HepG2 (cell line): ENCODE data around the gene DMKN. TPM values are rescaled to one million over a fixed set of nuclear protein-coding genes. Genes with fewer than 3 reads are reported as not detected.

Experiments used
- ATAC-seq: fragments of 200-7000 bp; cut with Tn5 transposase; 3 replicates; pipeline ENCODE4 v1.9.1; 2020; ENCODE audit warnings: mild to moderate bottlenecking, moderate library complexity
- BruUV-seq: library from RNA; stranded (reverse); fragments of 400-500 nt; replicated peaks from 2 replicates; lab custom pipeline; 2021; lab: Mats Ljungman, UMichigan
- CTCF ChIA-PET: fragments of 300-600 bp; formaldehyde crosslinking; extraction: SDS; loops from one replicate; lab custom pipeline; 2021; ENCODE audit warnings: low total read pairs, inconsistent platforms, low intra/inter-chr PET ratio; lab: Yijun Ruan, JAX
- POLR2A ChIA-PET: fragments of 350-600 bp; sonication (Branson Sonifier 250); formaldehyde crosslinking; loops from one replicate; lab custom pipeline; 2020; ENCODE audit warnings: antibody characterized with exemption, inconsistent platforms; lab: Yijun Ruan, JAX
- DNase-seq: peaks from one replicate; pipeline ENCODE4 v3.0.0-alpha.2; 2015; ENCODE audit warnings: low spot score
- FAIRE-seq: peaks from 3 replicates; lab custom pipeline; 2011; peaks lifted over from hg19 to GRCh38; lab: Jason Lieb, UNC
- H2AFZ ChIP-seq: one replicate; pipeline ENCODE4 v1.6.1; 2011; ENCODE audit warnings: low read length, inconsistent platforms
- H3K27ac ChIP-seq: fragments of 300-600 bp; 3 replicates; pipeline ENCODE4 v1.8.0; 2011; ENCODE audit warnings: mixed run types, mild to moderate bottlenecking, mixed read lengths, low read length, inconsistent platforms; ENCODE audit not compliant: insufficient read depth; ENCODE audit errors: extremely low read length
- H3K27me3 ChIP-seq, 2 experiments: fragments of 200-600 bp in 1 of 2; 2 replicates in 1 of 2; 3 replicates in 1 of 2; pipeline versions ENCODE4 v1.6.0 to v1.8.0; 2011; ENCODE audit warnings: low read length in 2 of 2, mild to moderate bottlenecking in 2 of 2, moderate library complexity in 2 of 2, inconsistent platforms in 1 of 2; ENCODE audit not compliant: insufficient read depth in 2 of 2, control insufficient read depth in 1 of 2
- H3K36me3 ChIP-seq, 2 experiments: fragments of 200-600 bp in 1 of 2; replicated peaks in 1 of 2; 2 replicates in 1 of 2; 3 replicates in 1 of 2; pipeline versions ENCODE4 v1.5.1 to v1.8.0; 2011; ENCODE audit warnings: low read length in 2 of 2, inconsistent platforms in 1 of 2; ENCODE audit not compliant: insufficient read depth in 2 of 2, control insufficient read depth in 1 of 2
- H3K4me1 ChIP-seq: 2 replicates; pipeline ENCODE4 v1.5.1; 2012; ENCODE audit warnings: low read length, inconsistent platforms; ENCODE audit not compliant: insufficient read depth
- H3K4me2 ChIP-seq: 2 replicates; pipeline ENCODE4 v1.6.0; 2011; ENCODE audit warnings: low read depth, low read length, inconsistent platforms
- H3K4me3 ChIP-seq, 3 experiments: fragments of 200-600 bp in 1 of 3; sonication (generic), shearing (Covaris generic) in 1 of 3; replicated peaks in 1 of 3; 2 replicates each; pipeline ENCODE4 v1.5.1; 2011 to 2016; ENCODE audit warnings: low read length in 3 of 3, inconsistent platforms in 2 of 3, low read depth in 2 of 3, mild to moderate bottlenecking in 2 of 3, control low read depth in 1 of 3, mixed read lengths in 1 of 3; ENCODE audit not compliant: insufficient read depth in 1 of 3
- H3K79me2 ChIP-seq: one replicate; pipeline ENCODE4 v1.6.1; 2011; ENCODE audit warnings: low read length, inconsistent platforms; ENCODE audit not compliant: insufficient read depth
- H3K9ac ChIP-seq: 2 replicates; pipeline ENCODE4 v1.6.0; 2011; ENCODE audit warnings: mild to moderate bottlenecking, low read depth, low read length, inconsistent platforms; ENCODE audit not compliant: insufficient read depth
- H3K9me3 ChIP-seq: 2 replicates; pipeline ENCODE4 v1.5.1; 2012; ENCODE audit warnings: mild to moderate bottlenecking, low read length
- H4K20me1 ChIP-seq: 2 replicates; pipeline ENCODE4 v1.6.0; 2011; ENCODE audit warnings: inconsistent platforms, mild to moderate bottlenecking, low read length, moderate library complexity; ENCODE audit not compliant: insufficient read depth
- BORCS8-MEF2B ChIP-seq: sonication (generic); formaldehyde crosslinking; IDR thresholded peaks from 2 replicates; pipeline ENCODE4 v1.8.0; 2022; ENCODE audit warnings: mild to moderate bottlenecking, missing genetic modification reagents
- CREBL2 ChIP-seq: sonication (generic); formaldehyde crosslinking; IDR thresholded peaks from 2 replicates; pipeline ENCODE4 v1.8.1; 2023; ENCODE audit warnings: missing genetic modification reagents, mild to moderate bottlenecking, borderline replicate concordance
- GMEB2 ChIP-seq: IDR thresholded peaks from 2 replicates; pipeline ENCODE4 v1.6.1; 2016; ENCODE audit warnings: missing biosample characterization, missing genetic modification reagents, low read depth
- KLF9 ChIP-seq: IDR thresholded peaks from 2 replicates; pipeline ENCODE4 v1.6.1; 2016; ENCODE audit warnings: low read depth
- POLR2AphosphoS2 ChIP-seq: IDR thresholded peaks from 2 replicates; pipeline ENCODE4 v1.6.1; 2011; ENCODE audit warnings: low read depth, low read length, improper control_type of control experiment
- SP140L ChIP-seq: sonication (generic); formaldehyde crosslinking; IDR thresholded peaks from 2 replicates; pipeline ENCODE4 v1.4.0; 2020; ENCODE audit warnings: missing genetic modification reagents, borderline replicate concordance
- ZC3H13 ChIP-seq: sonication (generic); formaldehyde crosslinking; IDR thresholded peaks from 2 replicates; pipeline ENCODE4 v1.8.1; 2023; ENCODE audit warnings: mild to moderate bottlenecking, missing genetic modification reagents, moderate library complexity
- ZMYM3 ChIP-seq: sonication (generic); formaldehyde crosslinking; IDR thresholded peaks from 2 replicates; pipeline ENCODE4 v1.5.1; 2020; ENCODE audit warnings: mild to moderate bottlenecking, missing genetic modification reagents
- ZNF841 ChIP-seq: sonication (generic); formaldehyde crosslinking; IDR thresholded peaks from 2 replicates; pipeline ENCODE4 v1.8.1; 2023; ENCODE audit warnings: missing genetic modification reagents, borderline replicate concordance
- WGBS: methylation state at CpG from one replicate; pipeline ENCODE4 v1.1.6; 2017; ENCODE audit warnings: low lambda C conversion rate; 5-methylcytosine and 5-hydroxymethylcytosine counted together
- in situ Hi-C: cut with HindIII; loops from 2 replicates; pipeline ENCODE4 v1.10.0; 2017; ENCODE audit warnings: low pct_unique_long_range_greater_than_20kb; ENCODE audit not compliant: extremely low pct_ligation_motif_present
- intact Hi-C: fragments of 100-400 bp; cut with micrococcal nuclease; formaldehyde crosslinking; loops from one replicate; pipeline ENCODE4 v1.10.0; 2022; ENCODE audit not compliant: unreplicated experiment
- polyA plus RNA-seq, 8 experiments: library from polyadenylated mRNA; depleted of rRNA in 3 of 8; stranded (reverse) in 7 of 8; unstranded in 1 of 8; fragments of >200 nt; fragmentation: Illumina TruSeq in 4 of 8; extraction: Trizol in 4 of 8; gene quantifications; 2 replicates each; pipeline versions ENCODE4 v1.2.1 to v1.2.3, GENCODE V29; 2011 to 2016; ENCODE audit warnings: low read depth in 4 of 8, missing spikeins in 1 of 8, mixed read lengths in 1 of 8; ENCODE audit not compliant: insufficient read depth in 1 of 8
- total RNA-seq, 5 experiments: library from RNA; depleted of rRNA; stranded (reverse); fragments of >200 nt; fragmentation: Illumina TruSeq; extraction: Trizol; gene quantifications; 2 replicates each; pipeline ENCODE4 v1.2.3, GENCODE V29; 2016; ENCODE audit warnings: low read depth in 1 of 5
- TF ChIP-seq, protein P1 (sequence below): sonication (generic); formaldehyde crosslinking; IDR thresholded peaks from 2 replicates; pipeline ENCODE4 v1.4.0; 2020; ENCODE audit warnings: low read depth, missing genetic modification reagents

The DMKN gene
- total and polyA plus RNA-seq, 2 of the 13 experiments (the other 11 are each of a cell fraction or from before 2014, with no cell fraction given), result 50.8 to 57.1 TPM

GRCh38 chr19:35557539-35558399, 44.3 kb upstream of the DMKN start (continued):
- TF ChIP-seq, protein P1, sequence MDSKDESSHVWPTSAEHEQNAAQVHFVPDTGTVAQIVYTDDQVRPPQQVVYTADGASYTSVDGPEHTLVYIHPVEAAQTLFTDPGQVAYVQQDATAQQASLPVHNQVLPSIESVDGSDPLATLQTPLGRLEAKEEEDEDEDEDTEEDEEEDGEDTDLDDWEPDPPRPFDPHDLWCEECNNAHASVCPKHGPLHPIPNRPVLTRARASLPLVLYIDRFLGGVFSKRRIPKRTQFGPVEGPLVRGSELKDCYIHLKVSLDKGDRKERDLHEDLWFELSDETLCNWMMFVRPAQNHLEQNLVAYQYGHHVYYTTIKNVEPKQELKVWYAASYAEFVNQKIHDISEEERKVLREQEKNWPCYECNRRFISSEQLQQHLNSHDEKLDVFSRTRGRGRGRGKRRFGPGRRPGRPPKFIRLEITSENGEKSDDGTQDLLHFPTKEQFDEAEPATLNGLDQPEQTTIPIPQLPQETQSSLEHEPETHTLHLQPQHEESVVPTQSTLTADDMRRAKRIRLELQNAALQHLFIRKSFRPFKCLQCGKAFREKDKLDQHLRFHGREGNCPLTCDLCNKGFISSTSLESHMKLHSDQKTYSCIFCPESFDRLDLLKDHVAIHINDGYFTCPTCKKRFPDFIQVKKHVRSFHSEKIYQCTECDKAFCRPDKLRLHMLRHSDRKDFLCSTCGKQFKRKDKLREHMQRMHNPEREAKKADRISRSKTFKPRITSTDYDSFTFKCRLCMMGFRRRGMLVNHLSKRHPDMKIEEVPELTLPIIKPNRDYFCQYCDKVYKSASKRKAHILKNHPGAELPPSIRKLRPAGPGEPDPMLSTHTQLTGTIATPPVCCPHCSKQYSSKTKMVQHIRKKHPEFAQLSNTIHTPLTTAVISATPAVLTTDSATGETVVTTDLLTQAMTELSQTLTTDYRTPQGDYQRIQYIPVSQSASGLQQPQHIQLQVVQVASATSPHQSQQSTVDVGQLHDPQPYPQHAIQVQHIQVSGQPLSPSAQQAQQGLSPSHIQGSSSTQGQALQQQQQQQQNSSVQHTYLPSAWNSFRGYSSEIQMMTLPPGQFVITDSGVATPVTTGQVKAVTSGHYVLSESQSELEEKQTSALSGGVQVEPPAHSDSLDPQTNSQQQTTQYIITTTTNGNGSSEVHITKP (CRISPR knock-in tag), result no peak
- TF ChIP-seq SP140L (no peak), CREBL2 (CRISPR knock-in tag) (no peak), KLF9 (no peak), ZC3H13 (peak; percentile 54; the same call in 1 of the 2 replicates)

GRCh38 chr19:35556846-35557538, 43.5 kb upstream of the DMKN start:
- Histone ChIP-seq H3K27ac (no peak overlapping the region), H3K9ac (no peak overlapping the region), H4K20me1 (no peaks in the 10 kb centered on the region), H3K4me2 (peak overlapping the region; percentile 56), H3K79me2 (no peaks in the 10 kb centered on the region), H3K4me1 (peaks cover 37% of the 10 kb centered on the region), H3K9me3 (no peaks in the 10 kb centered on the region), H3K36me3 (no peaks in the 10 kb centered on the region), H3K4me3 (peak overlapping the region in 2 of 3 experiments; percentile 36 to 56; a peak in 2 of 6 replicates), H2AFZ (no peak overlapping the region), H3K27me3 (peaks cover 1 to 48% of the 10 kb centered on the region in 2 experiments; a peak in 3 of 5 replicates)
- in situ Hi-C loops (loop anchor here (5.0 kb wide), 1 partner anchor 35 kb away; no protein-coding TSS in a partner anchor), intact Hi-C loops (loop anchor here (5.0 to 10.0 kb wide), 3 partner anchors 35 to 88 kb away; partner anchors contain the start of genes COX6B1, ETV2 and HAUS5)
- BruUV-seq, result no TSS peak
- ATAC-seq (no peak), FAIRE-seq (no peak), DNase-seq (no peak)
- ChIA-PET CTCF (interaction anchor here (1.8 to 2.0 kb wide), 2 partner anchors 137 to 160 kb away, joined by 4 to 9 read pairs; partner anchors contain the start of gene KMT2B), POLR2A (interaction anchor here (0.8 to 1.4 kb wide), 9 partner anchors 9 to 145 kb away, joined by 3 to 6 read pairs (median 4); partner anchors contain the start of gene COX6B1)
- 73% methylated on average over 16 of the region's 16 CpGs for WGBS
- TF ChIP-seq, protein P1 (CRISPR knock-in tag), result no peak
- TF ChIP-seq ZMYM3 (CRISPR knock-in tag), result peak; percentile 6; the same call in 1 of the 2 replicates
- TF ChIP-seq ZNF841 (CRISPR knock-in tag), result no peak
- 0 out of 2 replicates have a peak, but pooled peaks have one; percentile 16 for TF ChIP-seq BORCS8-MEF2B
- no peak for TF ChIP-seq GMEB2 (CRISPR knock-in tag)
- no peak for TF ChIP-seq POLR2AphosphoS2
